GM08714 (cell line): Measurements from ENCODE around the gene AMOTL1.
A peak's percentile ranks its signal among the peaks of the same experiment; 100 is the strongest.

Experiments
- H3K4me3 ChIP-seq: fragments of 200-500 bp; sonication (Bioruptor generic); 2 replicates; pipeline ENCODE4 v1.5.1; 2014; ENCODE audit warnings: mild to moderate bottlenecking, low read length, inconsistent platforms
- ZNF274 ChIP-seq: IDR thresholded peaks from 2 replicates; pipeline ENCODE4 v1.6.1; 2012; ENCODE audit warnings: mild to moderate bottlenecking, low read depth, low read length

The AMOTL1 gene

GRCh38 chr11:94735907-94736306 lies 32.2 kb upstream of the AMOTL1 start:
- no peak for TF ChIP-seq ZNF274

GRCh38 chr11:94737171-94737611 lies 31.0 kb upstream of the AMOTL1 start:
- H3K4me3 ChIP-seq = no peak overlapping the region
- TF ChIP-seq ZNF274 = no peak

More at GRCh38 chr11:94735907-94736306, 32.2 kb upstream of the AMOTL1 start:
- H3K4me3 ChIP-seq = no peak overlapping the region

GRCh38 chr11:94738746-94739145 lies 29.4 kb upstream of the AMOTL1 start:
- no peak for TF ChIP-seq ZNF274
- no peak overlapping the region for H3K4me3 ChIP-seq

- H3K4me3 ChIP-seq = no peak overlapping the region
- TF ChIP-seq ZNF274 = no peak
These were observed 28.8 kb upstream of the AMOTL1 start for GRCh38 chr11:94739331-94739730.

GRCh38 chr11:94740083-94741021 lies 27.8 kb upstream of the AMOTL1 start:
- peak overlapping the region; percentile 39; the same call in 1 of the 2 replicates for H3K4me3 ChIP-seq
- TF ChIP-seq ZNF274 = no peak

- peak overlapping the region; percentile 39; the same call in 1 of the 2 replicates for H3K4me3 ChIP-seq
- TF ChIP-seq ZNF274 = no peak
These were observed 27.0 kb upstream of the AMOTL1 start for GRCh38 chr11:94741022-94741679.

- no peak for TF ChIP-seq ZNF274
- H3K4me3 ChIP-seq = no peak overlapping the region
These were observed 25.5 kb upstream of the AMOTL1 start for GRCh38 chr11:94742665-94743064.

- H3K4me3 ChIP-seq = no peak overlapping the region
- no peak for TF ChIP-seq ZNF274
These were observed 21.4 kb upstream of the AMOTL1 start for GRCh38 chr11:94746721-94747120.

GRCh38 chr11:94747146-94747545 lies 21.0 kb upstream of the AMOTL1 start:
- TF ChIP-seq ZNF274 = no peak
- H3K4me3 ChIP-seq = no peak overlapping the region

- no peak overlapping the region for H3K4me3 ChIP-seq
- no peak for TF ChIP-seq ZNF274
These were observed 20.5 kb upstream of the AMOTL1 start for GRCh38 chr11:94747601-94748041.

- H3K4me3 ChIP-seq = no peak overlapping the region
- no peak for TF ChIP-seq ZNF274
These were observed 18.8 kb upstream of the AMOTL1 start for GRCh38 chr11:94749369-94749768.

GRCh38 chr11:94750319-94751217 lies 17.6 kb upstream of the AMOTL1 start:
- no peak for TF ChIP-seq ZNF274
- no peak overlapping the region for H3K4me3 ChIP-seq

GRCh38 chr11:94751218-94751609 lies 16.9 kb upstream of the AMOTL1 start:
- TF ChIP-seq ZNF274 = no peak
- no peak overlapping the region for H3K4me3 ChIP-seq

- H3K4me3 ChIP-seq = no peak overlapping the region
- TF ChIP-seq ZNF274 = no peak
These were observed 16.4 kb upstream of the AMOTL1 start for GRCh38 chr11:94751786-94752185.
